ENCODE measurements around the gene MGME1.
"Not testable (repeated sequence)": the region's sequence is repeated elsewhere in the genome, so short reads cannot be mapped to it uniquely, and the experiment has no call there.

Gene MGME1

GRCh38 chr20:17960400-17960885, 8.4 kb upstream of the MGME1 start:
- DNase-seq (ENCODE audit: low read depth in 3 of 3), result not testable (repeated sequence)

GRCh38 chr20:17960927-17961586, 7.8 kb upstream of the MGME1 start:
- no peak for DNase-seq (ENCODE audit: low read depth in 3 of 3)

- DNase-seq (ENCODE audit: low read depth in 3 of 3), result no peak
Observed at GRCh38 chr20:17961587-17961940, 7.3 kb upstream of the MGME1 start.

GRCh38 chr20:17963114-17963897, 5.5 kb upstream of the MGME1 start:
- no peak for DNase-seq (ENCODE audit: low read depth in 3 of 3)

- DNase-seq (ENCODE audit: low read depth in 3 of 3), result no peak
Observed at GRCh38 chr20:17964073-17964472, 4.7 kb upstream of the MGME1 start.

- DNase-seq (ENCODE audit: low read depth in 3 of 3), result no peak
Observed at GRCh38 chr20:17964632-17965031, 4.2 kb upstream of the MGME1 start.

- no peak for DNase-seq (ENCODE audit: low read depth in 3 of 3)
Observed at GRCh38 chr20:17965042-17965697, 3.6 kb upstream of the MGME1 start.

- DNase-seq (ENCODE audit: low read depth in 3 of 3), result no peak
Observed at GRCh38 chr20:17966432-17967310, 2.1 kb upstream of the MGME1 start.

- DNase-seq (ENCODE audit: low read depth in 3 of 3), result no peak
Observed at GRCh38 chr20:17967521-17968365, 1.1 kb upstream of the MGME1 start.

GRCh38 chr20:17969278-17969883, 563 bp downstream of the MGME1 start:
- DNase-seq (ENCODE audit: low read depth in 3 of 3), result no peak

GRCh38 chr20:17969884-17970409, 1.1 kb downstream of the MGME1 start:
- DNase-seq (ENCODE audit: low read depth in 3 of 3), result no peak

- DNase-seq (ENCODE audit: low read depth in 3 of 3), result no peak
Observed at GRCh38 chr20:17971300-17972013, 2.6 kb downstream of the MGME1 start.

GRCh38 chr20:17972121-17972520, 3.3 kb downstream of the MGME1 start:
- no peak for DNase-seq (ENCODE audit: low read depth in 3 of 3)

GRCh38 chr20:17976305-17976704, 7.5 kb downstream of the MGME1 start:
- DNase-seq (ENCODE audit: low read depth in 3 of 3), result no peak

- no peak for DNase-seq (ENCODE audit: low read depth in 3 of 3)
Observed at GRCh38 chr20:17985388-17986018, 16.7 kb downstream of the MGME1 start.

- DNase-seq (ENCODE audit: low read depth in 3 of 3), result no peak
Observed at GRCh38 chr20:17987988-17988387, 19.2 kb downstream of the MGME1 start.

- DNase-seq (ENCODE audit: low read depth in 3 of 3), result no peak
Observed at GRCh38 chr20:17990278-17990972, 21.6 kb downstream of the MGME1 start.

- peak in 2 of 3 donors; percentile 17 to 48 for DNase-seq (ENCODE audit: low read depth in 3 of 3)
Observed at GRCh38 chr20:17992224-17992637, 23.4 kb downstream of the MGME1 start.

Measured in stimulated activated CD4-positive, alpha-beta T cell treated with anti-CD3 and anti-CD28 coated beads, TNF-alpha, amount 100 ng/mL, for 48 hours (primary cell).